ENCODE results near the gene LRBA. TPM values are rescaled to one million over a fixed set of nuclear protein-coding genes. Genes with fewer than 3 reads are reported as not detected.

The LRBA gene
- total RNA-seq, 1 donor from 2014 or later, result 68.0 TPM

GRCh38 chr4:150990993-150991392 lies 24.1 kb downstream of the LRBA start:
- no peak for TF ChIP-seq CTCF (IDR thresholded peaks at IDR 0.05)
- TF ChIP-seq POLR2A (IDR thresholded peaks at IDR 0.05), result no peak
- no peak for TF ChIP-seq POLR2AphosphoS5 (IDR thresholded peaks at IDR 0.05; ENCODE audit: insufficient read depth in 1 of 2, low read depth in 1 of 2)
- DNase-seq (ENCODE audit: extremely low spot score in 2 of 2), result no peak
- no peaks in the 10 kb centered on the region for H3K27me3 ChIP-seq
- no peaks in the 10 kb centered on the region for H3K9me3 ChIP-seq
- intact Hi-C loops (cut with DNase I), result no loop called here
- no peaks in the 10 kb centered on the region for H3K36me3 ChIP-seq
- H3K27ac ChIP-seq, result no peak overlapping the region
- H3K4me3 ChIP-seq, result no peak overlapping the region
- no peaks in the 10 kb centered on the region for H3K4me1 ChIP-seq

GRCh38 chr4:150990250-150990649 lies 24.8 kb downstream of the LRBA start:
- no peak for DNase-seq (ENCODE audit: extremely low spot score in 2 of 2)
- Histone ChIP-seq H3K27ac (no peak overlapping the region), H3K9me3 (no peaks in the 10 kb centered on the region), H3K4me3 (no peak overlapping the region), H3K36me3 (no peaks in the 10 kb centered on the region), H3K27me3 (no peaks in the 10 kb centered on the region), H3K4me1 (no peaks in the 10 kb centered on the region)
- intact Hi-C loops (cut with DNase I), result no loop called here
- TF ChIP-seq POLR2AphosphoS5 (IDR thresholded peaks at IDR 0.05; ENCODE audit: insufficient read depth in 1 of 2, low read depth in 1 of 2), result no peak
- TF ChIP-seq POLR2A (IDR thresholded peaks at IDR 0.05), result no peak
- TF ChIP-seq CTCF (IDR thresholded peaks at IDR 0.05), result no peak

GRCh38 chr4:150988238-150988637 lies 26.8 kb downstream of the LRBA start:
- Histone ChIP-seq H3K4me1 (no peaks in the 10 kb centered on the region), H3K9me3 (no peaks in the 10 kb centered on the region), H3K27me3 (no peaks in the 10 kb centered on the region), H3K27ac (no peak overlapping the region), H3K4me3 (no peak overlapping the region), H3K36me3 (no peaks in the 10 kb centered on the region)
- no peak for DNase-seq (ENCODE audit: extremely low spot score in 2 of 2)
- TF ChIP-seq POLR2A (IDR thresholded peaks at IDR 0.05), result no peak
- no peak for TF ChIP-seq POLR2AphosphoS5 (IDR thresholded peaks at IDR 0.05; ENCODE audit: insufficient read depth in 1 of 2, low read depth in 1 of 2)
- intact Hi-C loops (cut with DNase I), result no loop called here

GRCh38 chr4:150987204-150987603 lies 27.9 kb downstream of the LRBA start:
- Histone ChIP-seq H3K27ac (no peak overlapping the region), H3K36me3 (no peaks in the 10 kb centered on the region), H3K4me1 (no peaks in the 10 kb centered on the region), H3K9me3 (no peaks in the 10 kb centered on the region), H3K4me3 (no peak overlapping the region), H3K27me3 (no peaks in the 10 kb centered on the region)
- TF ChIP-seq CTCF (IDR thresholded peaks at IDR 0.05) (no peak), POLR2AphosphoS5 (IDR thresholded peaks at IDR 0.05; ENCODE audit: insufficient read depth in 1 of 2, low read depth in 1 of 2) (no peak), POLR2A (IDR thresholded peaks at IDR 0.05) (no peak)
- intact Hi-C loops (cut with DNase I), result no loop called here
- no peak for DNase-seq (ENCODE audit: extremely low spot score in 2 of 2)

GRCh38 chr4:150986085-150986484 lies 29.0 kb downstream of the LRBA start:
- intact Hi-C loops (cut with DNase I), result no loop called here
- Histone ChIP-seq H3K4me3 (no peak overlapping the region), H3K36me3 (no peaks in the 10 kb centered on the region), H3K4me1 (no peaks in the 10 kb centered on the region), H3K27me3 (no peaks in the 10 kb centered on the region), H3K27ac (no peak overlapping the region), H3K9me3 (no peaks in the 10 kb centered on the region)
- no peak for DNase-seq (ENCODE audit: extremely low spot score in 2 of 2)
- TF ChIP-seq CTCF (IDR thresholded peaks at IDR 0.05) (no peak), POLR2A (IDR thresholded peaks at IDR 0.05) (no peak), POLR2AphosphoS5 (IDR thresholded peaks at IDR 0.05; ENCODE audit: insufficient read depth in 1 of 2, low read depth in 1 of 2) (no peak)
